HG02870 (cell line): ENCODE data around the gene BPIFB1.

ENCODE experiments used
- ATAC-seq: cut with Tn5 transposase; IDR thresholded peaks from one replicate; pipeline ENCODE4 v1.9.1; 2021; ENCODE audit warnings: mild to moderate bottlenecking, moderate library complexity; ENCODE audit not compliant: unreplicated experiment

Gene BPIFB1

DNA sequence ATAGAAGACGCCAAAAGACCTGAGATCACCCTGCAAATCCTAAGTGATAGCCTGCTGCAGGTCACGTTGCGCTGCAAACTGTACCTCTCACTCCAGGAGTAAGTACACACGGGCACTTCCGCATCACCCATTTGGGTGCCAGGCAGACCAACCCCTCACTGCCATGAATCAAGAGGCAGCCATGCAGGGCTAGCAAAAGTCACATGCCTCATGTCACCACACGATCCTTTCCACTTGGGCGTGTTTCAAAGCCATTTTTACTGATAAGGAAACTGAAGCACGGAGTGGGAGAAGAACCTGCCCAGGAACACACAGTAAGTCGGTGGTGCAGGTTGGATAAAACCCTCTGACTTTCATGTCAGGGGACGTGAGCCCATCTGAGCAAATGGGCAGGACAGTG lies 37.0 kb downstream of the BPIFB1 start:
- ATAC-seq: no peak

DNA sequence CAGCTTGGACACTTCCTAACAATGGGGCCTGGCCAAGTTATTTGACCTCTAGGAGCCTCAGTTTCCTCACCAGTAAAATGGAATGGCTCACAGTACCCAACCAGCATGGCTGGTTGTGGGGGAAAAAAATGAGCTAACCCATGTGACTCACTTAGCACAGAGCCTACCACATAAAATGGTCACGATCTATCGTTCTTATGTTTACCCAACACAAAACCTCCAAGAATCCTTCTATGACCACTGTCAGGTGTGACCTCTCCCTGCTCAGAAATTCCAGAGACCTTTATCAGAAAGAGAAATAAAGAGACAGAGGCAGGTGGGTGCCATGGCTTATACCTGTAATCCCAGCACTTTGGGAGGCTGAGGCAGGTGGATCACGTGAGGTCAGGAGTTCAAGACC lies 39.4 kb downstream of the BPIFB1 start:
- no peak for ATAC-seq

DNA sequence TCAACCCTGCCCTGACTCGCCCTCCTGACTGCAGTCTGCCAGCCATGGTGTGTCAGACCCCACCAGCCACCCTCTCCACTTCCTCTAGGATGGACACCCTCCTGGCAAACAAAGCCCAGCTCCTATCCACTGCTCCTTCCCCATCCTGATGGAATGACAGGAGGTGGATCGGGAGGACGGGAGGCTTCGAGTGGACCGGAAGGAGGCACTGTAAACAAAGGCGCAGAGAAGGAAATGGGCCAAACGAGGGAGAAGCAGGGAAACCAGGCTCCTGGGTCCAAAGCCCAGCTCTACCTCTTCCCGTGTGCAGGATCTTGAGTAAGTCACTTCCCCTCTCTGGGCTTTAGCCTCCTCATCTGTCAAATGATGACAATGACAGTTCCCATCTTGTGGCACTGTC lies 40.2 kb downstream of the BPIFB1 start:
- no peak for ATAC-seq

DNA sequence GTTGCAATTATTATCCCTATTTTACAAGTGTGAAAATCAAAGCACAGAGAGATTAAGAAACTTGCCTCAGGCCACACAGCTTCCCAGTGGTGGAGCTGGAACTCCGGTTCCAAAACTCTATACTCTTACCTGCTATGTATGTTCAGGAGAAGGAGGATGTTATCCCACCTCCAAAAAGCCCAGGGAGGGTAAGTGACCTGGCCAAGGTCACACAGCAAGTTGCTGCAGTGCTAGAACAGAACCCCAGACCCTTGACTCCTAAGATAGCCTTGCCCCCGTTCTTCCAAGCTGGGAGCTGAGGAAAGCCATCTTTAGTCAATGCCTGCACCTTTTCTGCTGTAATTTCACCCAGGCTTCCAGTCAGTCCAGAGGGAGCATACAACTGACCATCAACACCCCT lies 42.3 kb downstream of the BPIFB1 start:
- no peak for ATAC-seq

DNA sequence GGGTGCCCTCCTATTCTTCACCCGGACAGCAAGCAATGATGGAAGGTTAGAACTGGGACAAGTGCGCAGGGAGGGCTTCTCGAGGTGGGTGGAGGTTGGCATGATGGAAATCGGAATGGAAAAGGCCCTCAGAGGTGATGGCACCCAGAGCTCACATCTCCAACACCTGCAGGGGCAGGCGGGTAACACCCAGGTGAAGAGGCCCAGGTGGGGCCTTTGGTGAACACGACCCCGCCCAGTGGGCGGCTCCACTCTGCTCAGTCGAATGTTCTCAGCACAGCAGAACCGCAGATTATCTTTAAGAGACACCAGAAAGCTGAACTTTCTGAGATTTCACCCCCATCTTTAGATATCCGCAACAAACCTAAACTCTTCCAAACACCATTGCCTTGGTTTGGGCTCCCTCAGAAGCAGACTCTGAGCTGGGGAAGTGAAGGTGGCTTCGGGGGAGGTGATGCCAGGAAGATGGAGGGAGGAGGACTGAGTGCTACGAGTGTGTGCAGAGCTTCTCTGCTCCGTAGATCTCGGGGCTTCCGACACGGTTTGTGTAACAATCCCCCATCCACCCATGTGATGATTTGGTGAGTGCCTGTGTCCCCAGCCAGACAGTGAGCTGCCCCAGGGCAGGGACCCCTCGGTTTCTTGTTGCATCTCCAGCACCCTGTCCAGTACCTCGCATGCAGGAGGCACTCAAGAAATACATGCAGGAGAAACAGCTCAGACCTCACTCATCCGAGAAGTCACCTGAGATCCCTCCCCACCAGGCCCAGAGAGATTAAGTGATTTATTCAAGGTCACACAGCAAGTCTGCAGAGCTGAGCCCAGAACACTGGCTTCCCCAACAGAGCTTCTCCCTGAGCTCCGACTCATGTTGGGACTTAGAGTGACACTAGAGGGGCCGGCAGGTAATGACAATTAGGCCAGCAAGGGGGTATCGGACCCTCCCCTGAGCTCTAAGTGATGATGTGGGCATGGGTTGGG lies 45.4 kb downstream of the BPIFB1 start:
- no peak for ATAC-seq

DNA sequence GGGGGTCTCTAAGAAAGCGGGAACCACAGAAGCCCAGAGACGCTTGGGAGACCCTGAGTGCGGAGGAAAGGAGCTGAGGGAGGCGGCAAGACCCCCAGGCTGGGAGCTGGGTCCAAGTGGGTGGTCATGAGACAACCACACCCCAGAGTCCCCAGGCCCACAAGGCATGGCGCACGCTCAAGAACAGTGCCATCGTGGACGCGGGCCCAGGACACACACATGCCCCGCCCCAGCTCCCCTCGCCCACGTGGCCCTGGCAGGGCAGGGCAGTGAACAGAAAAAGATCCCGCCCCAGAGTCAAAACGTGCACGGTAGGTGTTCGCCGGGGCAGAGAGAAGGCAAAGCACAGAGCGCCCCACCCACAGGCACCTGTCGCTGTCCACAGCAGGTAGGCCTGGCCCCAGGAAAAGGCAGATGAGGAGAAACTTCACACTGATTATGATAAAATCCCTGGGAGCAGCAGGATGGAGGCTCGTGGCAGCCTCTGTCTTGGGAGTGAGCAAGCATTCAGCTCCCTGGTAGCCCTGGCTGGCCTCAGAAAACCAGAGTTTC lies 50.0 kb downstream of the BPIFB1 start:
- no peak for ATAC-seq

DNA sequence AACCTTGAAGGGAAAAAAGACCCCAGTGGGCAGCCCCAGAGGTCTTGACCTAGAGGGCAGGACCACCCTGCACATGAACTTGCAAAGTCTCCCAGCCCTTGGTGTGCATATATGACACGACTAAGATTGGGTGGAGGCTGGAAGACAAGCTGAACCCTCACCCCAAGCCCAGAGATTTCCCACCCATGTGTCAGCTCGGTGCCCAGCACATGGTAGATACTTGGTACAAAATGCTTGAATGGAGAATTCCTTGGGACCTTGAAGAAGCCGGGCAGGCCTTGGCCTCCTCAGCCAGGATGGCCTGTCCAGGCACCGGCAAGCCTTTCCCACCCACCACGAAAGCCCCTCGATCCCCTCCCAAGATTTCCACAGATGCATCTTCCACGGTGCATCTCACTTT lies 50.6 kb downstream of the BPIFB1 start:
- ATAC-seq: no peak

DNA sequence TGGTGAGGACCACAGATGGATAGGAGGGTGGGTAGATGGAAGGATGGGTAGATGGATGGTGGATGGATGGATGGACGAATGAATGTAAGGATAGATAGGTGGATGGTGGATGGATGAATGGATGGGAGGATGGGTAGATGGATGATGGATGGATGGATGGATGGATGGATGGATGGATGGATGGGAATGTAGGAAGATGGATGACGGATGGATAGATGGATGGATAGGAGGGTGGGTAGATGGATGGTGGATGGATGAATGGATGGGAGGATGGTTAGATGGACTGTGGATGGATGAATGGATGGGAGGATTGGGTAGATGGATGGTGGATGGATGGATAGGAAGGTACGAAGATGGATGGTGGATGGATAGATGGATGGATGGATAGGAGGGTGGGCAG lies 51.1 kb downstream of the BPIFB1 start:
- no peak for ATAC-seq

DNA sequence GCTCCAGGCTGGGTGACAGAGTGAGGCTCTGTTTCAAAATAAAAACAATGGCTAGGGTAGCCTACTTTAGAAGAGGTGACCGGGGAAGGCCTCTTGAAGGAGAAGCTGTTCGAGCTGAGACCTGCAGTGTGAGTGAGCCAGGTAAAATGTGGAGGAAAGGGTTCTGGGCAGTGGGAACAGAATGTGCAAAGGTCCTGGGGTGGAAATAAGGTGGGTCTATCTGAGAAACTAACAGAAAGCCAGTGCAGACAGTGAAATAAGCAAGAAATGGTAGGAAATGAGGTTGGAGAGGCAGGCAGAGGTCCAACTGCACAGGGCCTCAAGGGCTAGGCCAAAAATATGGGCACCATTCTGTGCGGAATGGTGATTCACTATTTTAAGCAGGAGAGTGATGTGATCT lies 53.4 kb downstream of the BPIFB1 start:
- ATAC-seq: no peak

DNA sequence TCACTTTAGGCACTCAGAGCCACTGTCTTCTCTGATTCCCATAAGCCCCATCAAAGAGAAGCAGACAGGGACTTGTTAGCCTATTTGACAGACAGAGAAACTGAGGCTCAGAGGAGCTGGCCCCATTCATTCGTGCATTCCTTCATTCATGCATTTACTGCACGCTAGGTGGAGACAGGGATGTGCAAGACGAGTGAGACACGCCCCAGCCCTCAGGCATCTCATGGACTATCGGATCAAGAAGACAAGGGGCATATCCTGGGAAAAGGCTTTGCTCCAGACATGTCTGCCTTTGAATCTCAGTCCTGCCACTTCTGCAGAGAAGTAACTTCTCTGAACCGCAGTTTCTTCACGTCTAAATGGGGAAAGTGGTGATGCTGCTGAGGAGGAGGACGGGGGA lies 54.1 kb downstream of the BPIFB1 start:
- ATAC-seq: no peak

DNA sequence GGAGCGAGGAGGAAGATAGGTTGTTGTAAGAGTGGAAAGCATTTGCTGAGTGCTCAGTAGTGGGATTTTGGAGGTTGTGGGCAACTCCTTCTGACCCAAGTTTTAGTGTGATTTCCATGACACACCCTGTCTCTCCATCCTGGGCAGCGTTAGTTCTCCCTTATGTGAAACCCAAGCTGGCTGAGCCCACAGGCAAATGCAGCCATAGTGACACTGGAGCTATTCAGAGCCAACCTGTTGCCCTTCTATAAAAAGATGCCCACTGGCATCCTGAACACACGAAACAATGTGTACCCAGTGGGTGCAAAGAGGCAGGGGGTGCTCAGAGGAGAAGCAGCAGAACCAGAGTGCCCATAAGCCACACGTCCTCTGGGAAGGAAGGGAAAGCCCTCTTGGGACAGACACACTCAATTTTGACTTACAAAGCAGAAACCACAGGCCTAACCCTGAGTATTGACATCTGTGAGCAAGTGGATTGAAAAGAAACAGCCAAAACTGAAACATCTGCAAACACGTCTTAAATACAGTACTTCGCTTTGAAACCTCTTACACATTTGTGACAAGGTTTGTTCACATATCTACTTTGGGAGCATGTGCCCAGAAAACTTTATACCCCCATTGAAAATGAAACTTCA lies 54.6 kb downstream of the BPIFB1 start:
- ATAC-seq: peak; percentile 62

DNA sequence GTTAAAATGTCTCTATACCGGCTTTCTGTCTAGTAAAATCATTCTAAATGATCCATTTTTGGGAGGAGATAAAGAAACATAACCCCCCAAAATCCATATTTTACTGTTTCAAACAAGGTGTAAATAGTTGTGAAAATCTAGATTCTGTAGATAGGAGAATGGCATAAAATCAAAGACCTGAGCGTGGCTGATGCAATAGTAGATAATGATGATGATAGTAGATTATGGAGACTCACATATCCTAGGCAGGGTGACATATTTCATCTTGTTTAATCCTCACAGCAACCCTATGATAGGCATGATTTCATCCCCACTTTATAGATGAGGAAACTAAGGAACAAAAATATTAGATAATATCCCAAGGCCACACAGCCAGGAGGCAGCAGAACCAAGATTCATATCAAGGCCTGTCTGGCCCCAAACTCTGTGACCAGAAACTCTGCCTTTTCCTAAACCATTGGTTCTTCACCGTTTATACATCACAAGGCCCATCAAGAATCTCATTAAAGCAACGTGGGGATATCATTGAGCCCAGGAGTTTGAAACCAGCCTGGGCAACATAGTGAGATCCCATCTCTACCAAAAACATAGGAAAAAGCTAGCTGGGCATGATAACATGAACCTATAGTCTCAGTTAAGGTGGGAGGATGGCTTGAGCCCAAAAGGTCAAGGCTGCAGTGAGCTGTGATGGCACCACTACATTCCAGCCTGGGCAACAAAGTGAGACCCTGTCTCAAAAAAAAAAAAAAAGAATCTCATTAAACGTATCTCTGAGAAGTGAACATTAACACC lies 55.6 kb downstream of the BPIFB1 start:
- ATAC-seq: no peak

DNA sequence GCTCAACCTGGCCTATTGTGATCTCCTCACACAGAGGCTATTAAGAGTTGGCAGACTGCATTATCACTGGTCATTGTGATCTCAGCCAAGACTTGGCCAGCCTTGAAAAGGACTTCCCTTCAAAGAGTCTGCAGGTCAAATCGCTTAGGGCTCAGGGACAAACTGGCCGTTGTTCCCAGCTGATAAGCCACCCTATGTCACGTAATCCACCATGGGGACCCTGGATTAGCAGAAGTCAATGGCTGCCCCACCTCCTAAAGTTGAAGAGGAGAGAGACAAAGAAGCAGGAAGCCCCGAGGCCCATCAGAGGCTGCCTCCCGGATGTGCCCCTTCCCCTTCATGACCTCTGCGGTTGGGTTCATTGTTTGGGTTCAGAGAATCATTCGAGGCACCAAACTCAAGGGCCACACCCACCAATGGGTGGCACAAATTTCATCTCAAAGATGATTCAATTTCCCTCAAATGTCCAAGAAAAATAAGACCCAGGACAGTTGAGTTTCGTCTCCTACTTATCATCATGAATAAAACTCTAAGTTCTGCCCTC lies 56.6 kb downstream of the BPIFB1 start:
- no peak for ATAC-seq

DNA sequence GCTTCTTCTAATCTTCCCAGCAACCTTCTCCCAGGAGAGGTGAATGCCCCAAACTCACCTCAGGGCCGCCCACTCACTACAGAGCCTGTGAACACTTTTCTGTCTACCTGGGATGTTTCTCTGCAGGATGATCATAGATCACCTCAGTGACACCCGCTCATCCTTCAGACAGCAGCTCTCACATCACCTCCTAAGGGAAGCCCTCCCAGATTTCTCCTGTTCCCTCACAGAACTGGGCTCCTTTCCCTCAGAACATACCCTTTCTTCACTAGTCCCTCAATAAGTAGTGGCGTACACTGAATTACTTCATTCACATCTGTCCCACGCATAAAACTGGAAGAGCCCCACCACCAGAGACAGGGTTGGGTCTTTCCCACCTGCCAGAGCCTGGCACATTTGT lies 60.5 kb downstream of the BPIFB1 start:
- ATAC-seq: no peak

DNA sequence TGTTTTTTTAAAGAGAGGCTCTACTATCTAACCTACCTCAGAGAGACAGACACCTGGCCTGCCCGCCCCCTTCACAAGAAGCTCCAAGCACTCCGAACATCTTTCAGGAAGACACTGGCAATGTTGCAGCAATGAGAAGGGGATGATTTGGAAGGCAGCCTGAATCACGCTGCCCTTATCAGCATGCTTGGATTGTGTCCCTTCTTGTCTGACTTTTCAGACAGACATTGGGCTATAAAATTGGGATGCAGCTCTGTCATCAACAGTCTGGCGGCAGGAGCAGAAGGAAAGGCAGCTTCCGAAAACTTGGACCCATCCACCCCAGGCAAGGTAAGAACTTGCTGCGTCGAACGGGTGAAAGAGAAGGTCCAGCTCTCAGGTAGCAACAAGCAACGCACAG lies 62.3 kb downstream of the BPIFB1 start:
- ATAC-seq: no peak

DNA sequence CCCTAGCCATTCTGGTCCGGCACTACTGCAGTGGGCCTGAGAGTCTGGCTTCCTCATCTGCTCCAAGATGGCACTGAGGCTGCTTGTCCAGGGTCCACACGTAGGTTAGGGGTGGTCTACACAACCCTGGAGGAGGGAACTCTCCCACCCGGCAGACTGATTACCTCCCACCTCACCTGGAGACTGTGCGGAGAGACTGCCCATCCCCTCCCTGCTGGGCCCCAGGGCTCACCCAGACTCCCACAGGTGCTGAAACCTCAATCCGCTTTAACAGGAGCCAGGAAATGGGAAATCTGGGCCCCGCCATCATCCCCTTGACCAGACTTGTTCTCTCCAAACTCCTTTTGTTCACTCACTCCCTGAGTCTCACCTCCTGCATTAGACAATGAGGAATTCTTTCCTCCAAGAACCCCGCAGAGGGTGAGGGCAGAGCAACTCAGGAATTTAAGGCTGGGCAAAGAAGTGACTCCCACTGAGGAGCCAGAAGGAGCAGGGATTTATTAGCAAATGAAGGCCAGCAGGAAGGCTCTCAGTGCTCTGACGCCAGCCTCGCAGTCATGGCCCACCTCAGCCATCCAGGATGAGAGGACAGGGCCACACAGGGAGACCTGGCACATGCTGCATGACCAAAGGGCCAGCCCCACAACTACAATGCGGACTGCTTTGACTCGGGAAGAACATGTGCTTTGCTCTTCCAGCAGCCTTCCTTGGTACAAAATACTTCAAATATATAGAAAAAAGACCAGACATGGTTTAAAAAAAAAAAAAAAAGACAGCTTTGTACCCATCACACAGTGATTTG lies 65.3 kb downstream of the BPIFB1 start:
- ATAC-seq: no peak

DNA sequence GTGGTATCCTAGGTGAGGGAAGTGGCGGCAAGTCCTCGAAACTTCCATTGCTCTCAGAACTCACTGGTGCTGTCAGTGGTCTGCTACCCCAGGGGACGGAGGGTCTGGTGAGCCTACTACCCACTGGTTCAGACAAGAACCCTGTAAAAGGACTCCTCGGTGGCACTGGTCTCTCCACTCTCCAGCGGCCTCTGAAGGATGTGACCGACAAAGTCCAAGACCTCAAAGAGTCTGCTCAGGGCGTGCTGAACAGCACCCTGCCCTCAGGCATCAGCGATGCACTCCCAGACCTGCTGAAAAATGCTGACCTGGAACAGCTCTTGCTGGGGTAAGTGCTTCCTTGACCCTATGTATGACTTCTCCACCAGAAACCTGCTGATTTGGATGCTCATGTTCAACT lies 66.5 kb downstream of the BPIFB1 start:
- ATAC-seq: no peak

DNA sequence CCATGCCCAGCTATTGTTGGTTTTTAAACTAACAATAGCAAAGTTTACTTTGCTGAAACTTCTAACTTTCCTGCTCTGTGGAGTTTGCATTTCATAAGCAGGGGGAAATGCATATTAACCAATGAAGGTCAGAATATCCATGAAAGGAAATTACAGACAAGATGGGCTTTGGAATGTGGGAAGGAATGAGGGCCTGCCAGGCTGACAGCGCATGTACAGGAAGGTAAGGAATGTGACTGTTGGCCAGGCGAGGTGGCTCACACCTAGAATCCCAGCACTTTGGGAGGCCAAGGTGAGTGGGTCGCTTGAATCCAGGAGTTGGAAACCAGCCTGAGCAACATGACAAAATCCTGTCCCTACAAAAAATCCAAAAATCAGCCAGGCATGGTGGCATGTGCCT lies 68.7 kb downstream of the BPIFB1 start:
- ATAC-seq: no peak

DNA sequence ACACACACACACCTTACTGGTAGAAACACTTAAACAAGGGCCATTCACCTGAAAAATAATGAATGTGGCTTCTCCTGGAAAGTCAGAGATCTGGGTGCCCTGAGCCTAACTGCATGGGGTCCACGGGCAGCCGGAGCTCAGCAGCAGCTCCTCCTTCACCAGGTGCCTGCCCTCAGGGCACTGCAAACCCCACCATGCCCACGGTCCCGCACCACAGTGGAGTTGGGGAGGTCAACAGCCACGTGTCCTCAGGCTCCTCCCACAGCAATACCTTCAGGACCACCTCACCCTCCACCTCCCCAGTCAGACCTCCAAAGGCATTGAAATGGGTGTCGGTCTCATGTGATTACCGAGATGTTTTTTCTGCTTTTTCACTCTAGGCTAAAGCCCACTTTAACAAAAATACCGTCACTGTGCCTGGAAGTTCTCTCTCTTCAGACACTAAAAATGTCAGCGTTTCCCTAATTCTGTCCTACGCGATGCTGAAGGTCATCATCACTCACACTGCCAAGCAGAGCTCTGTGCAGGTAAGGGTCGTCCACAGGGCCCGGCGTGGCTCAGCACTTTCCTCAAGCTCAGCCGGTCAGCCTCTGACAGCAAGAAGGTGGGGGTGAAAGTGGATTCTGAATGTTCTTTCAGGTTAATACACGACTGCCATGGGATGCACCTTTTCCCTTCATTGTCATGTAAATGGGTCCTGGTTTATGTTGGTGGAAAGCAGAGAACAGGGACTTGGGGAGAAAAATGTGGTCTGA lies 69.4 kb downstream of the BPIFB1 start:
- ATAC-seq: no peak

DNA sequence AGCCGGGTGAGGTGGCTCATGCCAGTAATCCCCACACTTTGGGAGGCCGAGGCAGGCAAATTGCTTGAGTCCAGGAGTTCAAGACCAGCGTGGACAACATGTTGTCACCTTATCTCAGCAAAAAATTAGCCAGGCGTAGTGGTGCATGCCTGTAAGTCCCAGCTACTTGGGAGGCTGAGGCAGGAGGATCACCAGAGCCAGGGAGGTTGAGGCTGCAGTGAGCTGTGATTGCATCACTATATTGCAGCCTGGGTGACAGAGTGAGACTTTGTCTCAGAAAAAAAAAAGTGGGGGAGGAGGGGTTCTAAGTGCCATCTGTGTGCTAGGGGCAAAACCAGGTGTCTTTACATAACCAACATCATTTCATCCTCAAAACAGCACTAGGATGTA lies 70.0 kb downstream of the BPIFB1 start:
- no peak for ATAC-seq
